Activated B cell treated with CpG ODN at 0.5 μM for 24 hours (primary cell): ENCODE measurements around the gene PLEKHF1. TPM values are rescaled to one million over a fixed set of nuclear protein-coding genes. Genes with fewer than 3 reads are reported as not detected.

ENCODE experiments used
- ATAC-seq: fragments of 200-7000 bp; cut with Tn5 transposase; one replicate; pipeline ENCODE4 v1.10.0; 2021; ENCODE audit warnings: low read depth, mild to moderate bottlenecking, moderate library complexity
- CTCF ChIA-PET: fragments of 350-600 bp; sonication (Branson Sonifier 250); formaldehyde crosslinking; loops from one replicate; lab custom pipeline; 2021; ENCODE audit warnings: antibody characterized with exemption; lab: Charles Lee
- POLR2A ChIA-PET: fragments of 350-600 bp; sonication (Branson Sonifier 250); formaldehyde crosslinking; loops from one replicate; lab custom pipeline; 2021; ENCODE audit warnings: antibody characterized with exemption; lab: Charles Lee
- DNase-seq: peaks from one replicate; pipeline ENCODE4 v3.0.0; 2022
- H3K27ac Mint-ChIP-seq: one replicate; pipeline ENCODE4 v1.8.0; 2020; ENCODE audit warnings: mixed read lengths
- H3K27me3 Mint-ChIP-seq: one replicate; pipeline ENCODE4 v1.8.0; 2021; ENCODE audit warnings: mixed read lengths
- H3K36me3 Mint-ChIP-seq: one replicate; pipeline ENCODE4 v1.8.0; 2021; ENCODE audit warnings: low read depth, mixed read lengths
- H3K4me1 Mint-ChIP-seq: one replicate; pipeline ENCODE4 v1.8.0; 2021; ENCODE audit warnings: mixed read lengths
- H3K4me3 Mint-ChIP-seq: one replicate; pipeline ENCODE4 v1.8.0; 2020; ENCODE audit warnings: mild to moderate bottlenecking, mixed read lengths
- H3K9me3 Mint-ChIP-seq: one replicate; pipeline ENCODE4 v1.8.0; 2020; ENCODE audit warnings: mixed read lengths
- intact Hi-C: fragments of 100-400 bp; cut with micrococcal nuclease; formaldehyde crosslinking; loops from one replicate; pipeline ENCODE4 v1.15.1; 2024
- total RNA-seq: library from RNA; stranded (reverse); gene quantifications from 2 replicates; pipeline ENCODE4 v1.2.3, GENCODE V29; 2022
- TF ChIP-seq, protein P1 (sequence below): fragments of 200-600 bp; IDR thresholded peaks from one replicate; pipeline ENCODE4 v1.8.0; 2022; ENCODE audit warnings: antibody characterized with exemption, mild to moderate bottlenecking

PLEKHF1 gene
- total RNA-seq, 1 donor from 2014 or later, result 5.5 TPM

- intact Hi-C loops, result no loop called here
- CTCF ChIA-PET, result no interaction called here
- Mint-ChIP-seq H3K27me3 (peaks cover 2% of the 10 kb centered on the region), H3K4me3 (no peak overlapping the region), H3K9me3 (peaks cover 2% of the 10 kb centered on the region), H3K27ac (no peak overlapping the region), H3K36me3 (no peaks in the 10 kb centered on the region), H3K4me1 (no peaks in the 10 kb centered on the region)
- POLR2A ChIA-PET, result no interaction called here
- DNase-seq (no peak), ATAC-seq (no peak)
- TF ChIP-seq, protein P1, sequence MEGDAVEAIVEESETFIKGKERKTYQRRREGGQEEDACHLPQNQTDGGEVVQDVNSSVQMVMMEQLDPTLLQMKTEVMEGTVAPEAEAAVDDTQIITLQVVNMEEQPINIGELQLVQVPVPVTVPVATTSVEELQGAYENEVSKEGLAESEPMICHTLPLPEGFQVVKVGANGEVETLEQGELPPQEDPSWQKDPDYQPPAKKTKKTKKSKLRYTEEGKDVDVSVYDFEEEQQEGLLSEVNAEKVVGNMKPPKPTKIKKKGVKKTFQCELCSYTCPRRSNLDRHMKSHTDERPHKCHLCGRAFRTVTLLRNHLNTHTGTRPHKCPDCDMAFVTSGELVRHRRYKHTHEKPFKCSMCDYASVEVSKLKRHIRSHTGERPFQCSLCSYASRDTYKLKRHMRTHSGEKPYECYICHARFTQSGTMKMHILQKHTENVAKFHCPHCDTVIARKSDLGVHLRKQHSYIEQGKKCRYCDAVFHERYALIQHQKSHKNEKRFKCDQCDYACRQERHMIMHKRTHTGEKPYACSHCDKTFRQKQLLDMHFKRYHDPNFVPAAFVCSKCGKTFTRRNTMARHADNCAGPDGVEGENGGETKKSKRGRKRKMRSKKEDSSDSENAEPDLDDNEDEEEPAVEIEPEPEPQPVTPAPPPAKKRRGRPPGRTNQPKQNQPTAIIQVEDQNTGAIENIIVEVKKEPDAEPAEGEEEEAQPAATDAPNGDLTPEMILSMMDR, result no peak
These were observed 36.4 kb upstream of the PLEKHF1 start for GRCh38 chr19:29628661-29629385.

GRCh38 chr19:29629836-29630534, 35.3 kb upstream of the PLEKHF1 start:
- H3K4me1 Mint-ChIP-seq, result no peaks in the 10 kb centered on the region
- no peak for ATAC-seq
- no peak overlapping the region for H3K4me3 Mint-ChIP-seq
- DNase-seq, result no peak
- TF ChIP-seq, protein P1, result no peak
- intact Hi-C loops, result no loop called here
- peaks cover 7% of the 10 kb centered on the region for H3K9me3 Mint-ChIP-seq
- H3K27ac Mint-ChIP-seq, result no peak overlapping the region
- no peaks in the 10 kb centered on the region for H3K36me3 Mint-ChIP-seq
- CTCF ChIA-PET, result no interaction called here
- H3K27me3 Mint-ChIP-seq, result peaks cover 2% of the 10 kb centered on the region
- POLR2A ChIA-PET, result no interaction called here

- CTCF ChIA-PET, result no interaction called here
- DNase-seq, result no peak
- TF ChIP-seq, protein P1, result no peak
These were observed 34.6 kb upstream of the PLEKHF1 start for GRCh38 chr19:29630655-29631054.

GRCh38 chr19:29631450-29631849, 33.8 kb upstream of the PLEKHF1 start:
- intact Hi-C loops, result no loop called here
- no peak overlapping the region for H3K27ac Mint-ChIP-seq
- no peaks in the 10 kb centered on the region for H3K36me3 Mint-ChIP-seq
- peaks cover 2% of the 10 kb centered on the region for H3K27me3 Mint-ChIP-seq
- no peak for DNase-seq
- TF ChIP-seq, protein P1, result no peak
- ChIA-PET POLR2A (no interaction called here), CTCF (interaction anchor here (0.7 to 1.0 kb wide), 2 partner anchors 11 to 97 kb away, joined by 3 read pairs; no protein-coding TSS in a partner anchor)
- ATAC-seq, result no peak
- H3K4me1 Mint-ChIP-seq, result no peaks in the 10 kb centered on the region
- no peak overlapping the region for H3K4me3 Mint-ChIP-seq
- peaks cover 7% of the 10 kb centered on the region for H3K9me3 Mint-ChIP-seq

More at GRCh38 chr19:29630655-29631054, 34.6 kb upstream of the PLEKHF1 start:
- POLR2A ChIA-PET, result no interaction called here
- H3K27ac Mint-ChIP-seq, result no peak overlapping the region
- intact Hi-C loops, result no loop called here
- ATAC-seq, result no peak
- H3K27me3 Mint-ChIP-seq, result peaks cover 2% of the 10 kb centered on the region
- peaks cover 7% of the 10 kb centered on the region for H3K9me3 Mint-ChIP-seq
- H3K4me1 Mint-ChIP-seq, result no peaks in the 10 kb centered on the region
- H3K4me3 Mint-ChIP-seq, result no peak overlapping the region
- no peaks in the 10 kb centered on the region for H3K36me3 Mint-ChIP-seq

DNA sequence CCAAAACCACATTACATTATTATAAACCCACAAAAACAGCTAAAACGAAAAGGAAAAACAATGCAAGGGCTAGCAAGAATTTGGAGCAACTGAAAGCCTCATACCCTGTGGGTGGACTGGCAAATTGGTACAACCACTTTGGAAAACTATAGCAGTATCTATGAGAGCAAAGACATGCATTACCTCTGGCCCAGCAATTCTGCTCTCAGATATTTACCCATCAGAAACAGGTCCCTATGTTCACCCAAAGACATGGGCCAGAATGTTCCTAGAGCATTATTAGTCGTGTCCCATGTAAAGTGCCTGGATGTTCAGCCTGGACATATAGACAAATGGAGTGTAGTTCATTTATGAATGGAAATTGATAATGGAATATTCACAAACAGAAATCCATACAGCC, 31.3 kb upstream of the PLEKHF1 start:
- ChIA-PET CTCF (no interaction called here), POLR2A (no interaction called here)
- intact Hi-C loops, result no loop called here
- no peak overlapping the region for H3K27ac Mint-ChIP-seq
- no peaks in the 10 kb centered on the region for H3K4me1 Mint-ChIP-seq
- TF ChIP-seq, protein P1, result no peak
- no peak overlapping the region for H3K4me3 Mint-ChIP-seq
- H3K36me3 Mint-ChIP-seq, result no peaks in the 10 kb centered on the region
- DNase-seq (no peak), ATAC-seq (no peak)
- H3K27me3 Mint-ChIP-seq, result peaks cover 2% of the 10 kb centered on the region
- peaks cover 7% of the 10 kb centered on the region for H3K9me3 Mint-ChIP-seq
